NT2/D1 (cell line): ENCODE results near the gene SDK2.

Experiments used
- SUZ12 ChIP-seq: IDR thresholded peaks from 2 replicates; pipeline ENCODE4 v1.6.1; 2011; ENCODE audit not compliant: insufficient read length, insufficient read depth; ENCODE audit errors: extremely low read depth
- YY1 ChIP-seq: IDR thresholded peaks from 2 replicates; pipeline ENCODE4 v1.6.1; 2011; ENCODE audit not compliant: insufficient read length, insufficient read depth
- ZNF274 ChIP-seq: IDR thresholded peaks from 2 replicates; pipeline ENCODE4 v1.6.1; 2011; ENCODE audit warnings: mild to moderate bottlenecking, low read depth, low read length

GRCh38 chr17:73555199-73555960 is 88.9 kb downstream of the SDK2 start:
- TF ChIP-seq ZNF274 (no peak), SUZ12 (no peak), YY1 (no peak)
